IPS DF 6.9 (cell line): Measurements from ENCODE around the gene TACC2.

ENCODE experiments used
- DNase-seq: peaks from one replicate; pipeline ENCODE4 v3.0.0-alpha.2; 2013; ENCODE audit warnings: low read depth, low spot score
- H3K27ac ChIP-seq: one replicate; pipeline ENCODE4 v1.5.1; 2013; ENCODE audit warnings: low read length, control low read depth
- H3K27me3 ChIP-seq: 2 replicates; pipeline ENCODE4 v1.6.1; 2013; ENCODE audit warnings: mild to moderate bottlenecking, low read length; ENCODE audit not compliant: control insufficient read depth, insufficient read depth
- H3K36me3 ChIP-seq: 2 replicates; pipeline ENCODE4 v1.6.1; 2013; ENCODE audit warnings: low read length; ENCODE audit not compliant: control insufficient read depth, insufficient read depth
- H3K4me1 ChIP-seq: 2 replicates; pipeline ENCODE4 v1.6.1; 2013; ENCODE audit warnings: low read length; ENCODE audit not compliant: control insufficient read depth, insufficient read depth
- H3K4me3 ChIP-seq: 2 replicates; pipeline ENCODE4 v1.5.1; 2013; ENCODE audit warnings: mild to moderate bottlenecking, low read length
- H3K9me3 ChIP-seq: 2 replicates; pipeline ENCODE4 v1.6.1; 2013; ENCODE audit warnings: low read length, inconsistent platforms; ENCODE audit not compliant: control insufficient read depth, insufficient read depth
- WGBS: extraction: QIAGEN DNeasy Blood & Tissue Kit; methylation state at CpG from one replicate; pipeline ENCODE4 v1.1.7; 2013; ENCODE audit warnings: mixed read lengths, missing lambda C conversion rate; ENCODE audit not compliant: insufficient read length, insufficient coverage; 5-methylcytosine and 5-hydroxymethylcytosine counted together

Gene TACC2

GRCh38 chr10:122224159-122224558 lies 235.2 kb downstream of the TACC2 start:
- DNase-seq = no peak
- WGBS = no CpG with 5 or more reads among the region's 9 CpGs
- Histone ChIP-seq H3K4me1 (no peaks in the 10 kb centered on the region), H3K9me3 (no peaks in the 10 kb centered on the region), H3K27ac (no peak overlapping the region), H3K27me3 (no peaks in the 10 kb centered on the region), H3K36me3 (peaks cover 38% of the 10 kb centered on the region), H3K4me3 (no peak overlapping the region)

- no peaks in the 10 kb centered on the region; the same call in 1 of the 2 replicates for H3K4me1 ChIP-seq
- H3K9me3 ChIP-seq = no peaks in the 10 kb centered on the region
- H3K36me3 ChIP-seq = peaks cover 41% of the 10 kb centered on the region
- no CpG with 5 or more reads among the region's 9 CpGs for WGBS
- no peaks in the 10 kb centered on the region for H3K27me3 ChIP-seq
- no peak overlapping the region for H3K27ac ChIP-seq
- no peak for DNase-seq
- no peak overlapping the region for H3K4me3 ChIP-seq
Observed at GRCh38 chr10:122225330-122225729, 236.4 kb downstream of the TACC2 start.

GRCh38 chr10:122227754-122228153 lies 238.8 kb downstream of the TACC2 start:
- H3K36me3 ChIP-seq = peaks cover 40% of the 10 kb centered on the region
- no CpG with 5 or more reads among the region's 4 CpGs for WGBS

GRCh38 chr10:122229666-122230065 lies 240.7 kb downstream of the TACC2 start:
- DNase-seq = no peak
- H3K27me3 ChIP-seq = no peaks in the 10 kb centered on the region
- peaks cover 37% of the 10 kb centered on the region for H3K36me3 ChIP-seq
- no peak overlapping the region for H3K27ac ChIP-seq
- no peaks in the 10 kb centered on the region; the same call in 1 of the 2 replicates for H3K4me1 ChIP-seq
- WGBS = no CpG with 5 or more reads among the region's 2 CpGs
- no peaks in the 10 kb centered on the region for H3K9me3 ChIP-seq
- no peak overlapping the region for H3K4me3 ChIP-seq

More at GRCh38 chr10:122227754-122228153, 238.8 kb downstream of the TACC2 start:
- Histone ChIP-seq H3K9me3 (no peaks in the 10 kb centered on the region), H3K27ac (no peak overlapping the region), H3K4me3 (no peak overlapping the region), H3K27me3 (no peaks in the 10 kb centered on the region), H3K4me1 (no peaks in the 10 kb centered on the region; the same call in 1 of the 2 replicates)
- no peak for DNase-seq

- H3K4me1 ChIP-seq = no peaks in the 10 kb centered on the region; the same call in 1 of the 2 replicates
Observed at GRCh38 chr10:122230222-122230621, 241.3 kb downstream of the TACC2 start.

GRCh38 chr10:122232769-122233168 lies 243.8 kb downstream of the TACC2 start:
- no peak overlapping the region for H3K4me3 ChIP-seq
- DNase-seq = no peak
- no peaks in the 10 kb centered on the region for H3K9me3 ChIP-seq
- no peaks in the 10 kb centered on the region for H3K27me3 ChIP-seq
- peaks cover 13% of the 10 kb centered on the region for H3K36me3 ChIP-seq
- H3K27ac ChIP-seq = no peak overlapping the region
- H3K4me1 ChIP-seq = no peaks in the 10 kb centered on the region; the same call in 1 of the 2 replicates
- WGBS = no CpG with 5 or more reads among the region's 3 CpGs

More at GRCh38 chr10:122230222-122230621, 241.3 kb downstream of the TACC2 start:
- Histone ChIP-seq H3K9me3 (no peaks in the 10 kb centered on the region), H3K4me3 (no peak overlapping the region), H3K27ac (no peak overlapping the region), H3K36me3 (peaks cover 35% of the 10 kb centered on the region), H3K27me3 (no peaks in the 10 kb centered on the region)
- no peak for DNase-seq
- WGBS = no CpG with 5 or more reads among the region's 19 CpGs

GRCh38 chr10:122233857-122234348 lies 244.9 kb downstream of the TACC2 start:
- Histone ChIP-seq H3K36me3 (peaks cover 10% of the 10 kb centered on the region), H3K27ac (no peak overlapping the region), H3K27me3 (no peaks in the 10 kb centered on the region), H3K4me3 (no peak overlapping the region), H3K9me3 (no peaks in the 10 kb centered on the region), H3K4me1 (no peaks in the 10 kb centered on the region; the same call in 1 of the 2 replicates)
- no CpG with 5 or more reads among the region's 11 CpGs for WGBS
- no peak for DNase-seq

GRCh38 chr10:122234416-122234815 lies 245.5 kb downstream of the TACC2 start:
- WGBS = no CpG with 5 or more reads among the region's 2 CpGs

GRCh38 chr10:122236690-122237306 lies 247.8 kb downstream of the TACC2 start:
- no peak overlapping the region for H3K27ac ChIP-seq
- no peak overlapping the region for H3K4me3 ChIP-seq
- H3K4me1 ChIP-seq = no peaks in the 10 kb centered on the region
- no peaks in the 10 kb centered on the region for H3K9me3 ChIP-seq
- DNase-seq = no peak
- H3K36me3 ChIP-seq = no peaks in the 10 kb centered on the region; the same call in 1 of the 2 replicates
- WGBS = 100% methylated on average over 1 of the region's 5 CpGs
- no peaks in the 10 kb centered on the region for H3K27me3 ChIP-seq

More at GRCh38 chr10:122234416-122234815, 245.5 kb downstream of the TACC2 start:
- Histone ChIP-seq H3K27ac (no peak overlapping the region), H3K27me3 (no peaks in the 10 kb centered on the region), H3K4me1 (no peaks in the 10 kb centered on the region; the same call in 1 of the 2 replicates), H3K36me3 (peaks cover 10% of the 10 kb centered on the region), H3K4me3 (no peak overlapping the region), H3K9me3 (no peaks in the 10 kb centered on the region)
- DNase-seq = no peak

- H3K4me1 ChIP-seq = no peaks in the 10 kb centered on the region
- no peak overlapping the region for H3K27ac ChIP-seq
- H3K4me3 ChIP-seq = no peak overlapping the region
- no peak for DNase-seq
- no peaks in the 10 kb centered on the region for H3K9me3 ChIP-seq
- peaks cover 4% of the 10 kb centered on the region for H3K36me3 ChIP-seq
- WGBS = no CpG with 5 or more reads among the region's 17 CpGs
- H3K27me3 ChIP-seq = no peaks in the 10 kb centered on the region
Observed at GRCh38 chr10:122237331-122237990, 248.5 kb downstream of the TACC2 start.
